Spleen (tissue), 11 donors: ENCODE measurements around the gene BATF2. TPM values are rescaled to one million over a fixed set of nuclear protein-coding genes. Genes with fewer than 3 reads are reported as not detected.
"Not testable (repeated sequence)": the region's sequence is repeated elsewhere in the genome, so short reads cannot be mapped to it uniquely, and the experiment has no call there.

Experiments
- DNase-seq: peaks from one replicate; pipeline ENCODE4 v3.0.0-alpha.2; 2020
- H3K27ac ChIP-seq, 8 donors: fragments of 200-600 bp; sonication (generic) in 7 of 8; 1 replicate in 4 of 8; 2 replicates in 4 of 8; pipeline versions ENCODE4 v1.5.0 to v1.8.0; 2016 to 2021; ENCODE audit warnings: inconsistent platforms in 4 of 8, mild to moderate bottlenecking in 4 of 8, moderate library complexity in 1 of 8
- H3K27me3 ChIP-seq, 7 donors: fragments of 200-600 bp; sonication (generic) in 6 of 7; replicated peaks in 1 of 7; 1 replicate in 4 of 7; 2 replicates in 3 of 7; pipeline versions ENCODE4 v1.5.0 to v1.8.0; 2016 to 2021; ENCODE audit warnings: inconsistent platforms in 3 of 7, mild to moderate bottlenecking in 1 of 7
- H3K36me3 ChIP-seq, 6 donors: fragments of 200-600 bp; sonication (generic) in 5 of 6; 1 replicate in 4 of 6; 2 replicates in 2 of 6; pipeline versions ENCODE4 v1.5.0 to v1.8.0; 2016 to 2021; ENCODE audit warnings: inconsistent platforms in 2 of 6
- H3K4me1 ChIP-seq, 6 donors: fragments of 200-600 bp; sonication (generic) in 5 of 6; 1 replicate in 3 of 6; 2 replicates in 3 of 6; pipeline versions ENCODE4 v1.5.0 to v1.8.0; 2016 to 2021; ENCODE audit warnings: inconsistent platforms in 3 of 6
- H3K4me3 ChIP-seq, 8 donors: fragments of 200-600 bp; sonication (generic) in 7 of 8; 1 replicate in 4 of 8; 2 replicates in 4 of 8; pipeline versions ENCODE4 v1.5.0 to v1.8.0; 2016 to 2021; ENCODE audit warnings: inconsistent platforms in 4 of 8, mild to moderate bottlenecking in 4 of 8, moderate library complexity in 2 of 8
- H3K9me3 ChIP-seq, 8 donors: fragments of 200-600 bp; sonication (generic) in 7 of 8; 1 replicate in 4 of 8; 2 replicates in 4 of 8; pipeline versions ENCODE4 v1.5.0 to v1.8.0; 2016 to 2021; ENCODE audit warnings: inconsistent platforms in 4 of 8
- CTCF ChIP-seq, 11 experiments: fragments of 200-600 bp in 7 of 11; fragments of 450-650 bp in 4 of 11; sonication (generic) in 4 of 11; IDR thresholded peaks in 8 of 11; conservative IDR thresholded peaks in 3 of 11; 1 replicate in 7 of 11; 2 replicates in 4 of 11; pipeline versions ENCODE4 v1.4.0 to v1.8.0; 2016 to 2021; ENCODE audit warnings: antibody characterized with exemption in 11 of 11, inconsistent platforms in 4 of 11, mild to moderate bottlenecking in 1 of 11
- POLR2A ChIP-seq, 3 donors: fragments of 450-650 bp; IDR thresholded peaks; one replicate each; pipeline ENCODE4 v1.5.1; 2017; ENCODE audit warnings: antibody characterized with exemption in 3 of 3, mild to moderate bottlenecking in 1 of 3
- POLR2AphosphoS5 ChIP-seq, 3 donors: sonication (generic); formaldehyde crosslinking; IDR thresholded peaks; one replicate each; pipeline ENCODE4 v1.5.1; 2017; ENCODE audit warnings: antibody characterized with exemption in 3 of 3
- WGBS, 5 donors: extraction: QIAGEN DNeasy Blood & Tissue Kit in 3 of 5; methylation state at CpG; one replicate each; pipeline versions ENCODE4 v1.1.5 to v1.1.7; 2013 to 2018; 5-methylcytosine and 5-hydroxymethylcytosine counted together
- intact Hi-C: fragments of 100-400 bp; cut with DNase I; formaldehyde crosslinking; loops from one replicate; pipeline ENCODE4 v1.15.0; 2023; ENCODE audit warnings: low total_unique reads
- polyA plus RNA-seq, 3 donors: library from polyadenylated mRNA; stranded (reverse); fragments of 200-250 nt; gene quantifications; one replicate each; pipeline ENCODE4 v1.2.1, GENCODE V29; 2013
- total RNA-seq, 7 donors: library from RNA; depleted of rRNA in 3 of 7; stranded (reverse); fragments of >200 nt in 3 of 7; fragmentation: NEBNext Ultra II Directional in 4 of 7; extraction: Animal tissue kit (Norgen Biotek cat#: 25700) in 4 of 7; gene quantifications; one replicate each; pipeline versions ENCODE4 v1.1.0 to v1.2.1, GENCODE V29; 2016 to 2021
- donor health status: healthy with polysubstance abuse.
- donor health status: DM: no; HTN: no; CAD: no; lungs with moderate emphysema.
- donor health status: DM: no; HTN: no; CAD: no.
- donor health status: Bipolar disorder and iron deficiency.
- donor health status: healthy.
- donor health status: DM: no; HTN: no; CAD: no.
- donor health status: DM: yes; HTN: yes; CAD: no.

BATF2 gene
- total and polyA plus RNA-seq, 10 donors = 4.3 to 23.1 (median 16.0) TPM

GRCh38 chr11:65027213-65028067, 30.7 kb upstream of the BATF2 start, which contains the start of gene SNX15:
Gene SNX15 (plus strand): TSS chr11:65027439. CDS start chr11:65027538, 99 bp downstream.
- DNase-seq = peak; percentile 96
- Histone ChIP-seq H3K27me3 (no peaks in the 10 kb centered on the region), H3K9me3 (no peaks in the 10 kb centered on the region), H3K27ac (peak within 1 kb of the TSS; percentile 88 to 95 (median 92)), H3K36me3 (peaks cover 0 to 18% (median 7%) of the 10 kb centered on the region in 6 donors), H3K4me3 (peak within 1 kb of the TSS; percentile 55 to 76 (median 62)), H3K4me1 (peaks cover 8 to 33% (median 21%) of the 10 kb centered on the region in 6 donors)
- 1 to 2% (median 2%) methylated on average over 47 to 51 of the region's 51 CpGs for WGBS, 5 donors
- intact Hi-C loops = no loop called here
- TF ChIP-seq POLR2A (IDR thresholded peaks at IDR 0.05) (peak in 2 of 3 donors; percentile 28 to 37), POLR2AphosphoS5 (IDR thresholded peaks at IDR 0.05) (peak; percentile 86 to 94 (median 94)), CTCF (IDR thresholded peaks at IDR 0.05 in 8 of 11, conservative IDR thresholded peaks at IDR 0.05 in 3 of 11) (peak; percentile 69 to 96 (median 88))

GRCh38 chr11:65026810-65027209, 30.0 kb upstream of the BATF2 start:
- TF ChIP-seq POLR2A (IDR thresholded peaks at IDR 0.05) (no peak), CTCF (IDR thresholded peaks at IDR 0.05 in 8 of 11, conservative IDR thresholded peaks at IDR 0.05 in 3 of 11) (no peak), POLR2AphosphoS5 (IDR thresholded peaks at IDR 0.05) (no peak)
- H3K4me3 ChIP-seq = peak overlapping the region in 6 of 8 donors; percentile 55 to 76 (median 58)
- intact Hi-C loops = no loop called here
- 65 to 78% (median 69%) methylated on average over 10 of the region's 10 CpGs for WGBS, 5 donors
- H3K4me1 ChIP-seq = peaks cover 8 to 39% (median 21%) of the 10 kb centered on the region in 6 donors
- H3K27ac ChIP-seq = peak overlapping the region; percentile 88 to 95 (median 92)
- H3K9me3 ChIP-seq = no peaks in the 10 kb centered on the region
- H3K27me3 ChIP-seq = no peaks in the 10 kb centered on the region
- DNase-seq = no peak
- H3K36me3 ChIP-seq = peaks cover 0 to 18% (median 7%) of the 10 kb centered on the region in 6 donors

- intact Hi-C loops, DNase-seq, H3K9me3 ChIP-seq, H3K27ac ChIP-seq, H3K27me3 ChIP-seq, H3K4me3 ChIP-seq: not testable (repeated sequence)
- Histone ChIP-seq H3K4me1 (peaks cover 8 to 44% (median 14%) of the 10 kb centered on the region in 6 donors), H3K36me3 (peaks cover 0 to 41% (median 34%) of the 10 kb centered on the region in 6 donors)
- WGBS, 5 donors = 75 to 84% (median 75%) methylated on average over 8 of the region's 8 CpGs
These were observed 26.7 kb upstream of the BATF2 start for GRCh38 chr11:65023502-65023901.

GRCh38 chr11:65021509-65021908, 24.7 kb upstream of the BATF2 start:
- 77 to 99% (median 88%) methylated on average over 3 to 11 of the region's 11 CpGs for WGBS, 5 donors
- intact Hi-C loops = no loop called here
- H3K27me3 ChIP-seq = no peaks in the 10 kb centered on the region

More at GRCh38 chr11:65021509-65021908, 24.7 kb upstream of the BATF2 start:
- no peak for DNase-seq
- H3K27ac ChIP-seq = no peak overlapping the region
- H3K4me3 ChIP-seq = no peak overlapping the region
- peaks cover 0 to 38% (median 6%) of the 10 kb centered on the region in 6 donors for H3K4me1 ChIP-seq
- TF ChIP-seq CTCF (IDR thresholded peaks at IDR 0.05 in 8 of 11, conservative IDR thresholded peaks at IDR 0.05 in 3 of 11) (no peak), POLR2AphosphoS5 (IDR thresholded peaks at IDR 0.05) (peak in 1 of 3 donors; percentile 18)
- H3K36me3 ChIP-seq = peaks cover 0 to 54% (median 38%) of the 10 kb centered on the region in 6 donors
- no peaks in the 10 kb centered on the region for H3K9me3 ChIP-seq
